GM23248 (cell line): Measurements from ENCODE around the gene LMX1A.

Experiments used
- EZH2 ChIP-seq: fragments of 200-600 bp; sonication (generic); IDR thresholded peaks from 2 replicates; pipeline ENCODE4 v1.6.1; 2018; ENCODE audit warnings: antibody characterized with exemption, mild to moderate bottlenecking; ENCODE audit not compliant: insufficient read depth, poor library complexity, severe bottlenecking
- EZH2phosphoT487 ChIP-seq: fragments of 200-600 bp; sonication (generic); IDR thresholded peaks from 2 replicates; pipeline ENCODE4 v1.6.1; 2018; ENCODE audit warnings: antibody characterized with exemption, moderate library complexity, mild to moderate bottlenecking, low read depth; ENCODE audit not compliant: insufficient read depth

- TF ChIP-seq EZH2 = no peak
- TF ChIP-seq EZH2phosphoT487 = no peak
Observed at GRCh38 chr1:165327538-165327937, 29.0 kb downstream of the LMX1A start.
